ENCODE data around the gene ATP5F1B. TPM values are rescaled to one million over a fixed set of nuclear protein-coding genes. Genes with fewer than 3 reads are reported as not detected.

ATP5F1B gene
- total and polyA plus RNA-seq, 2 of the 13 experiments (the other 11 are each of a cell fraction or from before 2014, with no cell fraction given) = 1,051 to 1,180 TPM

GRCh38 chr12:56636675-56637540 lies 8.9 kb downstream of the ATP5F1B start (continued):
- TF ChIP-seq ZHX2 (IDR thresholded peaks at IDR 0.05; ENCODE audit: low read depth) (no peak), ZHX2 (CRISPR knock-in tag; IDR thresholded peaks at IDR 0.05; ENCODE audit: borderline replicate concordance) (no peak), LBX2 (CRISPR knock-in tag; IDR thresholded peaks at IDR 0.05; ENCODE audit: borderline replicate concordance) (no peak), ZNF513 (CRISPR knock-in tag; conservative IDR thresholded peaks at IDR 0.05) (no peak), IRX3 (CRISPR knock-in tag; IDR thresholded peaks at IDR 0.05; ENCODE audit: borderline replicate concordance, low read depth) (no peak), CHD2 (IDR thresholded peaks at IDR 0.05; ENCODE audit: low read depth, low read length) (peak; percentile 83), ZNF205 (CRISPR knock-in tag; IDR thresholded peaks at IDR 0.05) (peak; percentile 75), MIXL1 (CRISPR knock-in tag; IDR thresholded peaks at IDR 0.05) (0 out of 2 replicates have a peak, but pooled peaks have one; percentile 44), DDIT3 (CRISPR knock-in tag; IDR thresholded peaks at IDR 0.05) (no peak), ZNF503 (CRISPR knock-in tag; IDR thresholded peaks at IDR 0.05) (no peak; the same call in 1 of the 2 replicates), ATRX (CRISPR knock-in tag; IDR thresholded peaks at IDR 0.05; ENCODE audit: borderline replicate concordance) (no peak), NRL (CRISPR knock-in tag; IDR thresholded peaks at IDR 0.05; ENCODE audit: borderline replicate concordance) (no peak), GRHL1 (CRISPR knock-in tag; conservative IDR thresholded peaks at IDR 0.05) (no peak), MAF1 (CRISPR knock-in tag; IDR thresholded peaks at IDR 0.05; ENCODE audit: borderline replicate concordance) (no peak), NFRKB (IDR thresholded peaks at IDR 0.05) (no peak), DRAP1 (CRISPR knock-in tag; IDR thresholded peaks at IDR 0.05) (peak; percentile 92)

All from HepG2 (cell line).